GM12865 (cell line): ENCODE data around the gene SDF4.

ENCODE experiments used
- DNase-seq: peaks from one replicate; pipeline ENCODE4 v3.0.0; 2010; ENCODE audit warnings: low read depth
- H3K4me3 ChIP-seq: 2 replicates; pipeline ENCODE4 v1.5.1; 2011; ENCODE audit warnings: mild to moderate bottlenecking, low read depth, low read length, control low read depth
- CTCF ChIP-seq: IDR thresholded peaks from 2 replicates; pipeline ENCODE4 v1.5.1; 2011; ENCODE audit warnings: low read length, control low read depth, low read depth, inconsistent platforms; ENCODE audit not compliant: insufficient read depth; ENCODE audit errors: missing control alignments

The SDF4 gene

GRCh38 chr1:1242461-1243265 is 10.9 kb upstream of the SDF4 start:
- no peak overlapping the region for H3K4me3 ChIP-seq
- TF ChIP-seq CTCF = no peak
- no peak for DNase-seq

- no peak overlapping the region for H3K4me3 ChIP-seq
- TF ChIP-seq CTCF = no peak
- DNase-seq = no peak
These were observed 9.9 kb upstream of the SDF4 start for GRCh38 chr1:1241588-1242219.

- no peak for TF ChIP-seq CTCF
- no peak overlapping the region for H3K4me3 ChIP-seq
- no peak for DNase-seq
These were observed 9.2 kb upstream of the SDF4 start for GRCh38 chr1:1240822-1241587.

GRCh38 chr1:1240348-1240732 is 8.5 kb upstream of the SDF4 start:
- H3K4me3 ChIP-seq = no peak overlapping the region
- TF ChIP-seq CTCF = no peak
- DNase-seq = no peak

GRCh38 chr1:1239614-1240347 is 8.0 kb upstream of the SDF4 start:
- no peak for DNase-seq
- no peak for TF ChIP-seq CTCF

GRCh38 chr1:1239227-1239613 is 7.4 kb upstream of the SDF4 start:
- no peak overlapping the region for H3K4me3 ChIP-seq
- TF ChIP-seq CTCF = no peak
- DNase-seq = no peak

More at GRCh38 chr1:1239614-1240347, 8.0 kb upstream of the SDF4 start:
- H3K4me3 ChIP-seq = no peak overlapping the region
